PC-3 (cell line): ENCODE results near the gene TRMU. TPM values are rescaled to one million over a fixed set of nuclear protein-coding genes. Genes with fewer than 3 reads are reported as not detected.

ENCODE experiments used
- ATAC-seq: fragments of 200-7000 bp; cut with Tn5 transposase; 2 replicates; pipeline ENCODE4 v1.9.1; 2020; ENCODE audit warnings: mild to moderate bottlenecking, moderate library complexity
- BruUV-seq: library from RNA; stranded (reverse); fragments of 400-500 nt; replicated peaks from 2 replicates; lab custom pipeline; 2021; lab: Mats Ljungman, UMichigan
- CTCF ChIA-PET: fragments of 300-600 bp; sonication (Branson Sonifier 250); formaldehyde crosslinking; loops from one replicate; lab custom pipeline; 2022; ENCODE audit warnings: antibody characterized with exemption; lab: Charles Lee
- POLR2A ChIA-PET: fragments of 300-600 bp; sonication (Branson Sonifier 250); formaldehyde crosslinking; loops from one replicate; lab custom pipeline; 2022; ENCODE audit warnings: antibody characterized with exemption; ENCODE audit not compliant: unreplicated experiment; lab: Charles Lee
- DNase-seq: peaks from one replicate; pipeline ENCODE4 v3.0.0-alpha.2; 2015
- H2AFZ ChIP-seq: fragments of 300-600 bp; sonication (generic); 2 replicates; pipeline ENCODE4 v1.6.0; 2016; ENCODE audit warnings: antibody characterized with exemption, low read length
- H3F3A ChIP-seq: fragments of 300-600 bp; sonication (generic); one replicate; pipeline ENCODE4 v1.6.0; 2017; ENCODE audit warnings: antibody characterized with exemption, low read length, control low read depth, mild to moderate bottlenecking; ENCODE audit not compliant: unreplicated experiment
- H3K27ac ChIP-seq: fragments of 300-600 bp; sonication (generic); 2 replicates; pipeline ENCODE4 v1.5.1; 2016; ENCODE audit warnings: mild to moderate bottlenecking, low read length
- H3K27me3 ChIP-seq: fragments of 300-600 bp; sonication (generic); 2 replicates; pipeline ENCODE4 v1.6.1; 2016; ENCODE audit warnings: low read length, mixed read lengths
- H3K36me3 ChIP-seq: fragments of 300-600 bp; sonication (generic); 2 replicates; pipeline ENCODE4 v1.6.1; 2016; ENCODE audit warnings: low read depth, mixed run types, low read length, mixed read lengths
- H3K4me1 ChIP-seq: fragments of 300-600 bp; sonication (generic); 2 replicates; pipeline ENCODE4 v1.5.1; 2016; ENCODE audit warnings: low read length; ENCODE audit not compliant: insufficient read depth
- H3K4me2 ChIP-seq: fragments of 300-600 bp; sonication (generic); 2 replicates; pipeline ENCODE4 v1.6.0; 2016; ENCODE audit warnings: low read length
- H3K4me3 ChIP-seq: fragments of 300-600 bp; sonication (generic); 2 replicates; pipeline ENCODE4 v1.5.1; 2016; ENCODE audit warnings: mild to moderate bottlenecking, low read length, mixed read lengths
- H3K79me2 ChIP-seq: fragments of 300-600 bp; sonication (generic); 2 replicates; pipeline ENCODE4 v1.6.1; 2017; ENCODE audit warnings: low read length, mixed read lengths
- H3K9ac ChIP-seq: fragments of 300-600 bp; sonication (generic); 2 replicates; pipeline ENCODE4 v1.6.0; 2016; ENCODE audit warnings: mild to moderate bottlenecking, low read length
- H3K9me2 ChIP-seq: fragments of 300-600 bp; sonication (generic); replicated peaks from 2 replicates; pipeline ENCODE4 v1.6.1; 2016; ENCODE audit warnings: mixed run types, low read length, mixed read lengths
- H3K9me3 ChIP-seq: fragments of 300-600 bp; sonication (generic); 2 replicates; pipeline ENCODE4 v1.6.1; 2016; ENCODE audit warnings: low read length, mixed read lengths
- H4K20me1 ChIP-seq: fragments of 300-600 bp; sonication (generic); 2 replicates; pipeline ENCODE4 v1.6.1; 2016; ENCODE audit warnings: low read length, mixed read lengths
- EZH2 ChIP-seq: fragments of 300-600 bp; sonication (generic); IDR thresholded peaks from one replicate; pipeline ENCODE4 v1.6.1; 2017; ENCODE audit warnings: antibody characterized with exemption, mild to moderate bottlenecking, low read length; ENCODE audit not compliant: unreplicated experiment
- EZH2phosphoT487 ChIP-seq: fragments of 300-600 bp; sonication (generic); IDR thresholded peaks from 2 replicates; pipeline ENCODE4 v1.6.1; 2018; ENCODE audit warnings: mild to moderate bottlenecking, antibody characterized with exemption, low read length, borderline replicate concordance
- intact Hi-C: fragments of 100-400 bp; cut with micrococcal nuclease; formaldehyde crosslinking; loops from 2 replicates; pipeline ENCODE4 v1.9.0; 2023
- total RNA-seq: library from RNA; depleted of rRNA; stranded (reverse); fragments of >200 nt; gene quantifications from 2 replicates; pipeline ENCODE4 v1.2.3, GENCODE V29; 2014
- TF ChIP-seq, protein P1 (sequence below): fragments of 300-600 bp; sonication (generic); conservative IDR thresholded peaks from 2 replicates; pipeline ENCODE4 v1.5.1; 2017; ENCODE audit warnings: antibody characterized with exemption, low read depth, mild to moderate bottlenecking, low read length

The TRMU gene
- total RNA-seq, 1 experiment from 2014 or later = 63.5 TPM

DNA sequence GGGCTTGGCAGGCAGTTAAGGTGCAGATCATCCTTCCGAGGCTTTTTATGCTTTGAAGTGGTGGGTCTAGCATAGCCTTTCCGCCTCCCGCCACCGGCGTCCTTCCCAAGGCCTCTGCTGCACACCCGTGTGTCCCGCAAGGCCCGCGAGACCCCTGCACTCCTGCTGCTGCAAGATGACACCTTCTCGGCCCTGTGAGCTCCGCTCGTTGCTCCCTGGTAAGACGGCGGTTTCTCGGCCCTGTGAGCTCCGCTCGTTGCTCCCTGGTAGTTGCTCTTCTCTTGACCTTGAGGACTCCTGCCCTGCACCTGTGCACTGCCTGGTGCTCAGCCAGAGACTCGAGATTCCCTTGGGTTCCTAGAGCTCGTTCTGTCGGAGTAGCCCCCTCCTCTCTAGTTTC, 17.9 kb upstream of the TRMU start:
- Histone ChIP-seq H3K9me2 (no peaks in the 10 kb centered on the region), H2AFZ (no peak overlapping the region), H3K79me2 (0 out of 2 replicates have a peak, but pooled peaks cover 4% of the 10 kb centered on the region), H3K9ac (no peak overlapping the region), H3F3A (no peaks in the 10 kb centered on the region), H3K4me2 (no peak overlapping the region), H3K27ac (no peak overlapping the region), H3K9me3 (no peaks in the 10 kb centered on the region), H3K4me3 (no peak overlapping the region), H3K27me3 (no peaks in the 10 kb centered on the region), H4K20me1 (no peaks in the 10 kb centered on the region), H3K36me3 (peaks cover 25% of the 10 kb centered on the region), H3K4me1 (no peaks in the 10 kb centered on the region)
- ChIA-PET POLR2A (no interaction called here), CTCF (no interaction called here)
- ATAC-seq (no peak), DNase-seq (no peak)
- no peak for TF ChIP-seq EZH2
- no peak for TF ChIP-seq EZH2phosphoT487
- TF ChIP-seq, protein P1, sequence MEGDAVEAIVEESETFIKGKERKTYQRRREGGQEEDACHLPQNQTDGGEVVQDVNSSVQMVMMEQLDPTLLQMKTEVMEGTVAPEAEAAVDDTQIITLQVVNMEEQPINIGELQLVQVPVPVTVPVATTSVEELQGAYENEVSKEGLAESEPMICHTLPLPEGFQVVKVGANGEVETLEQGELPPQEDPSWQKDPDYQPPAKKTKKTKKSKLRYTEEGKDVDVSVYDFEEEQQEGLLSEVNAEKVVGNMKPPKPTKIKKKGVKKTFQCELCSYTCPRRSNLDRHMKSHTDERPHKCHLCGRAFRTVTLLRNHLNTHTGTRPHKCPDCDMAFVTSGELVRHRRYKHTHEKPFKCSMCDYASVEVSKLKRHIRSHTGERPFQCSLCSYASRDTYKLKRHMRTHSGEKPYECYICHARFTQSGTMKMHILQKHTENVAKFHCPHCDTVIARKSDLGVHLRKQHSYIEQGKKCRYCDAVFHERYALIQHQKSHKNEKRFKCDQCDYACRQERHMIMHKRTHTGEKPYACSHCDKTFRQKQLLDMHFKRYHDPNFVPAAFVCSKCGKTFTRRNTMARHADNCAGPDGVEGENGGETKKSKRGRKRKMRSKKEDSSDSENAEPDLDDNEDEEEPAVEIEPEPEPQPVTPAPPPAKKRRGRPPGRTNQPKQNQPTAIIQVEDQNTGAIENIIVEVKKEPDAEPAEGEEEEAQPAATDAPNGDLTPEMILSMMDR = no peak
- intact Hi-C loops = loop anchor here (10.0 kb wide), 1 partner anchor 323 kb away; no protein-coding TSS in a partner anchor
- no TSS peak for BruUV-seq

- no peak overlapping the region for H3K4me2 ChIP-seq
- intact Hi-C loops = loop anchor here (10.0 kb wide), 1 partner anchor 324 kb away; no protein-coding TSS in a partner anchor
- H3F3A ChIP-seq = no peaks in the 10 kb centered on the region
- H3K27ac ChIP-seq = no peak overlapping the region
- no peak overlapping the region for H3K4me3 ChIP-seq
- H3K9me3 ChIP-seq = no peaks in the 10 kb centered on the region
- H3K27me3 ChIP-seq = no peaks in the 10 kb centered on the region
- DNase-seq = no peak
- no peaks in the 10 kb centered on the region for H3K9me2 ChIP-seq
- no peaks in the 10 kb centered on the region for H4K20me1 ChIP-seq
- no peak overlapping the region for H3K9ac ChIP-seq
- ChIA-PET CTCF (no interaction called here), POLR2A (no interaction called here)
- peaks cover 25% of the 10 kb centered on the region for H3K36me3 ChIP-seq
- H3K79me2 ChIP-seq = 0 out of 2 replicates have a peak, but pooled peaks cover 4% of the 10 kb centered on the region
- ATAC-seq = no peak
- no peaks in the 10 kb centered on the region for H3K4me1 ChIP-seq
- no peak for TF ChIP-seq EZH2
- TF ChIP-seq, protein P1 = no peak
- TF ChIP-seq EZH2phosphoT487 = no peak
- no TSS peak for BruUV-seq
- no peak overlapping the region for H2AFZ ChIP-seq
These were observed 16.9 kb upstream of the TRMU start for GRCh38 chr22:46318576-46318975.

- Histone ChIP-seq H3K4me2 (no peak overlapping the region), H3K27ac (no peak overlapping the region), H3K4me3 (no peak overlapping the region), H3K9me2 (no peaks in the 10 kb centered on the region), H4K20me1 (no peaks in the 10 kb centered on the region), H3K36me3 (peaks cover 23% of the 10 kb centered on the region), H3K27me3 (no peaks in the 10 kb centered on the region), H3K4me1 (no peaks in the 10 kb centered on the region), H2AFZ (no peak overlapping the region), H3K9ac (no peak overlapping the region), H3K79me2 (0 out of 2 replicates have a peak, but pooled peaks cover 4% of the 10 kb centered on the region), H3F3A (no peaks in the 10 kb centered on the region), H3K9me3 (no peaks in the 10 kb centered on the region)
- ChIA-PET POLR2A (no interaction called here), CTCF (no interaction called here)
- ATAC-seq = no peak
- intact Hi-C loops = loop anchor here (10.0 kb wide), 1 partner anchor 325 kb away; no protein-coding TSS in a partner anchor
- DNase-seq = no peak
- no peak for TF ChIP-seq EZH2phosphoT487
- TF ChIP-seq, protein P1 = no peak
- no peak for TF ChIP-seq EZH2
- BruUV-seq = no TSS peak
These were observed 16.2 kb upstream of the TRMU start for GRCh38 chr22:46319319-46319718.
